Left lung (tissue), 10 donors: Measurements from ENCODE around the gene CALR. TPM values are rescaled to one million over a fixed set of nuclear protein-coding genes. Genes with fewer than 3 reads are reported as not detected.
"Not testable (repeated sequence)": the region's sequence is repeated elsewhere in the genome, so short reads cannot be mapped to it uniquely, and the experiment has no call there.

Source experiments
- ATAC-seq: fragments of 200-7000 bp; cut with Tn5 transposase; one replicate; pipeline ENCODE4 v1.9.1; 2020; ENCODE audit warnings: moderate library complexity
- DNase-seq, 4 donors: peaks; one replicate each; pipeline ENCODE4 v3.0.0-alpha.2; 2013 to 2020
- H3K27ac ChIP-seq, 2 donors: fragments of 200-600 bp; sonication (generic) in 1 of 2; one replicate each; pipeline versions ENCODE4 v1.5.0 to v1.8.0; 2020 to 2021
- H3K27me3 ChIP-seq, 2 donors: fragments of 200-600 bp; sonication (generic) in 1 of 2; one replicate each; pipeline versions ENCODE4 v1.5.0 to v1.8.0; 2020 to 2021
- H3K36me3 ChIP-seq, 2 donors: fragments of 200-600 bp; sonication (generic) in 1 of 2; one replicate each; pipeline versions ENCODE4 v1.5.0 to v1.8.0; 2020 to 2021
- H3K4me1 ChIP-seq, 2 donors: fragments of 200-600 bp; one replicate each; pipeline ENCODE4 v1.8.0; 2021
- H3K4me3 ChIP-seq, 2 donors: fragments of 200-600 bp; sonication (generic) in 1 of 2; one replicate each; pipeline versions ENCODE4 v1.5.0 to v1.8.0; 2020 to 2021; ENCODE audit warnings: mild to moderate bottlenecking in 1 of 2
- H3K9me3 ChIP-seq, 2 donors: fragments of 200-600 bp; sonication (generic) in 1 of 2; one replicate each; pipeline versions ENCODE4 v1.5.0 to v1.8.0; 2020 to 2021
- CTCF ChIP-seq, 2 donors: fragments of 200-600 bp; sonication (generic) in 1 of 2; IDR thresholded peaks; one replicate each; pipeline versions ENCODE4 v1.5.0 to v1.8.0; 2021; ENCODE audit warnings: antibody characterized with exemption in 2 of 2
- intact Hi-C, 2 donors: fragments of 100-400 bp; cut with DNase I; formaldehyde crosslinking; loops; one replicate each; pipeline versions ENCODE4 v1.11.2 to v1.14.2; 2022
- polyA plus RNA-seq, 6 donors: library from polyadenylated mRNA; unstranded; fragments of 120-200 nt; gene quantifications; one replicate each; pipeline ENCODE4 v1.2.1, GENCODE V29; 2013; ENCODE audit not compliant: insufficient read length in 6 of 6
- total RNA-seq, 2 donors: library from RNA; stranded (reverse); fragmentation: NEBNext Ultra II Directional; extraction: Animal tissue kit (Norgen Biotek cat#: 25700); gene quantifications; one replicate each; pipeline ENCODE4 v1.2.1, GENCODE V29; 2021
- donor health status: DM: no; HTN: yes; CAD: no.
- donor health status: DM: no; HTN: no; CAD: no.

CALR gene
- total and polyA plus RNA-seq, 8 donors, result 654 to 1,778 (median 814) TPM

- Histone ChIP-seq H3K27me3 (no peaks in the 10 kb centered on the region), H3K36me3 (peaks cover 0 to 57% of the 10 kb centered on the region in 2 donors), H3K4me3 (no peak overlapping the region), H3K4me1 (peaks cover 11 to 83% of the 10 kb centered on the region in 2 donors), H3K27ac (peak overlapping the region in 1 of 2 donors; percentile 75), H3K9me3 (no peaks in the 10 kb centered on the region)
- TF ChIP-seq CTCF (IDR thresholded peaks at IDR 0.05), result no peak
- intact Hi-C loops, result no loop called here
- ATAC-seq, result no peak
- DNase-seq, result no peak
Measured at GRCh38 chr19:12953799-12954611, 15.6 kb downstream of the CALR start.

GRCh38 chr19:12954612-12954962 is 16.2 kb downstream of the CALR start:
- Histone ChIP-seq H3K4me1 (peaks cover 11 to 77% of the 10 kb centered on the region in 2 donors), H3K9me3 (no peaks in the 10 kb centered on the region), H3K4me3 (no peak overlapping the region), H3K27me3 (no peaks in the 10 kb centered on the region), H3K36me3 (peaks cover 0 to 51% of the 10 kb centered on the region in 2 donors), H3K27ac (no peak overlapping the region)
- intact Hi-C loops, result no loop called here
- DNase-seq, result no peak
- no peak for TF ChIP-seq CTCF (IDR thresholded peaks at IDR 0.05)
- ATAC-seq, result no peak

- intact Hi-C loops, ATAC-seq, H3K27me3 ChIP-seq, H3K9me3 ChIP-seq, DNase-seq: not testable (repeated sequence)
- peaks cover 11 to 67% of the 10 kb centered on the region in 2 donors for H3K4me1 ChIP-seq
- peak overlapping the region in 1 of 2 donors; percentile 95 for H3K4me3 ChIP-seq
- H3K27ac ChIP-seq, result peak overlapping the region in 1 of 2 donors; percentile 91
- peaks cover 0 to 41% of the 10 kb centered on the region in 2 donors for H3K36me3 ChIP-seq
Measured at GRCh38 chr19:12955575-12955974, 17.2 kb downstream of the CALR start.

GRCh38 chr19:12955996-12956395 is 17.6 kb downstream of the CALR start:
- Histone ChIP-seq H3K9me3 (no peaks in the 10 kb centered on the region), H3K4me3 (peak overlapping the region; percentile 95), H3K36me3 (peaks cover 0 to 37% of the 10 kb centered on the region in 2 donors), H3K4me1 (peaks cover 11 to 63% of the 10 kb centered on the region in 2 donors), H3K27ac (peak overlapping the region in 1 of 2 donors; percentile 91), H3K27me3 (no peaks in the 10 kb centered on the region)
- no peak for TF ChIP-seq CTCF (IDR thresholded peaks at IDR 0.05)
- DNase-seq, result no peak
- ATAC-seq, result no peak
- intact Hi-C loops, result no loop called here

- TF ChIP-seq CTCF (IDR thresholded peaks at IDR 0.05), result no peak
- DNase-seq, result peak; percentile 64 to 97 (median 80)
- peaks cover 0 to 30% of the 10 kb centered on the region in 2 donors for H3K36me3 ChIP-seq
Measured at GRCh38 chr19:12956446-12957388, 18.3 kb downstream of the CALR start, which contains the start of gene GADD45GIP1. TSS of gene GADD45GIP1 (minus strand) at chr19:12957223. CDS start at chr19:12957212, 11 bp downstream.

GRCh38 chr19:12957389-12957952 is 19.1 kb downstream of the CALR start:
- H3K27ac ChIP-seq, result peak overlapping the region; percentile 87 to 91
- peak overlapping the region; percentile 95 for H3K4me3 ChIP-seq
- peak; percentile 6 for ATAC-seq
- H3K27me3 ChIP-seq, DNase-seq, H3K9me3 ChIP-seq, intact Hi-C loops: not testable (repeated sequence)
- peaks cover 0 to 22% of the 10 kb centered on the region in 2 donors for H3K36me3 ChIP-seq
- peaks cover 11 to 49% of the 10 kb centered on the region in 2 donors for H3K4me1 ChIP-seq

More at GRCh38 chr19:12956446-12957388, 18.3 kb downstream of the CALR start, which contains the start of gene GADD45GIP1:
- Histone ChIP-seq H3K27ac (peak within 1 kb of the TSS; percentile 87 to 91), H3K4me3 (peak within 1 kb of the TSS; percentile 95), H3K4me1 (peaks cover 11 to 56% of the 10 kb centered on the region in 2 donors), H3K27me3 (no peaks in the 10 kb centered on the region), H3K9me3 (no peaks in the 10 kb centered on the region)
- intact Hi-C loops, result no loop called here
- peak; percentile 97 for ATAC-seq
